Central memory CD4-positive, alpha-beta T cell (primary cell): ENCODE data around the gene C21orf58.
A peak's percentile ranks its signal among the peaks of the same experiment; 100 is the strongest.

ENCODE experiments used
- DNase-seq: peaks from one replicate; pipeline ENCODE4 v3.0.0; 2022

Gene C21orf58

GRCh38 chr21:46294647-46295176 is 29.0 kb downstream of the C21orf58 start:
- DNase-seq = no peak

GRCh38 chr21:46291561-46291960 is 32.1 kb downstream of the C21orf58 start:
- no peak for DNase-seq

- no peak for DNase-seq
Observed at GRCh38 chr21:46289655-46290179, 34.0 kb downstream of the C21orf58 start.

GRCh38 chr21:46287541-46287940 is 36.1 kb downstream of the C21orf58 start:
- DNase-seq = no peak

- DNase-seq = no peak
Observed at GRCh38 chr21:46286648-46287002, 37.0 kb downstream of the C21orf58 start.

- DNase-seq = peak; percentile 80
Observed at GRCh38 chr21:46285761-46286647, 37.7 kb downstream of the C21orf58 start, which contains the start of gene YBEY. TSS of gene YBEY (plus strand) at chr21:46286342. CDS start at chr21:46286914, 572 bp downstream.

- no peak for DNase-seq
Observed at GRCh38 chr21:46285206-46285661, 38.4 kb downstream of the C21orf58 start, which contains the start of gene MCM3AP. TSS of gene MCM3AP (minus strand) at chr21:46285611. CDS start at chr21:46285286, 325 bp downstream.

- DNase-seq = no peak
Observed at GRCh38 chr21:46284733-46285132, 38.9 kb downstream of the C21orf58 start.

GRCh38 chr21:46284077-46284644 is 39.5 kb downstream of the C21orf58 start:
- no peak for DNase-seq

GRCh38 chr21:46274797-46275390 is 48.8 kb downstream of the C21orf58 start:
- DNase-seq = no peak

GRCh38 chr21:46273341-46273740 is 50.3 kb downstream of the C21orf58 start:
- no peak for DNase-seq

GRCh38 chr21:46269466-46269865 is 54.2 kb downstream of the C21orf58 start:
- no peak for DNase-seq

GRCh38 chr21:46268371-46268770 is 55.3 kb downstream of the C21orf58 start:
- no peak for DNase-seq

- no peak for DNase-seq
Observed at GRCh38 chr21:46266946-46267345, 56.7 kb downstream of the C21orf58 start.

GRCh38 chr21:46265736-46266525 is 57.7 kb downstream of the C21orf58 start:
- DNase-seq = no peak

GRCh38 chr21:46264690-46265144 is 59.0 kb downstream of the C21orf58 start:
- DNase-seq = no peak

GRCh38 chr21:46264046-46264689 is 59.5 kb downstream of the C21orf58 start:
- no peak for DNase-seq

- no peak for DNase-seq
Observed at GRCh38 chr21:46256501-46256994, 67.1 kb downstream of the C21orf58 start.

- DNase-seq = no peak
Observed at GRCh38 chr21:46255758-46256337, 67.8 kb downstream of the C21orf58 start.

- no peak for DNase-seq
Observed at GRCh38 chr21:46255166-46255565, 68.5 kb downstream of the C21orf58 start.
